Body of pancreas (tissue), 4 donors: ENCODE results near the gene GALM.

ENCODE experiments used
- CTCF ChIP-seq, 7 experiments: fragments of 450-650 bp in 4 of 7; fragments of 200-600 bp in 3 of 7; sonication (generic) in 3 of 7; IDR thresholded peaks; one replicate each; pipeline ENCODE4 v1.5.1; 2016 to 2019; ENCODE audit warnings: antibody characterized with exemption in 7 of 7
- POLR2A ChIP-seq, 3 donors: fragments of 450-650 bp; IDR thresholded peaks; one replicate each; pipeline ENCODE4 v1.6.1; 2016; ENCODE audit warnings: antibody characterized with exemption in 3 of 3, mild to moderate bottlenecking in 2 of 3

GRCh38 chr2:38671946-38672345 is 6.0 kb downstream of the GALM start:
- TF ChIP-seq CTCF (IDR thresholded peaks at IDR 0.05) = no peak
- no peak for TF ChIP-seq POLR2A (IDR thresholded peaks at IDR 0.05)
